Hepatocyte (in vitro differentiated cells): ENCODE data around the gene SALL4.

Experiments
- EZH2phosphoT487 ChIP-seq: fragments of 200-600 bp; sonication (generic); IDR thresholded peaks from one replicate; pipeline ENCODE4 v1.6.1; 2018; ENCODE audit warnings: antibody characterized with exemption, mild to moderate bottlenecking, low read depth, moderate library complexity; ENCODE audit not compliant: unreplicated experiment, severe bottlenecking
- TF ChIP-seq, protein P1 (sequence below): fragments of 200-600 bp; sonication (generic); IDR thresholded peaks from 2 replicates; pipeline ENCODE4 v1.5.1; 2016; ENCODE audit warnings: antibody characterized with exemption, mild to moderate bottlenecking; ENCODE audit not compliant: poor library complexity

DNA sequence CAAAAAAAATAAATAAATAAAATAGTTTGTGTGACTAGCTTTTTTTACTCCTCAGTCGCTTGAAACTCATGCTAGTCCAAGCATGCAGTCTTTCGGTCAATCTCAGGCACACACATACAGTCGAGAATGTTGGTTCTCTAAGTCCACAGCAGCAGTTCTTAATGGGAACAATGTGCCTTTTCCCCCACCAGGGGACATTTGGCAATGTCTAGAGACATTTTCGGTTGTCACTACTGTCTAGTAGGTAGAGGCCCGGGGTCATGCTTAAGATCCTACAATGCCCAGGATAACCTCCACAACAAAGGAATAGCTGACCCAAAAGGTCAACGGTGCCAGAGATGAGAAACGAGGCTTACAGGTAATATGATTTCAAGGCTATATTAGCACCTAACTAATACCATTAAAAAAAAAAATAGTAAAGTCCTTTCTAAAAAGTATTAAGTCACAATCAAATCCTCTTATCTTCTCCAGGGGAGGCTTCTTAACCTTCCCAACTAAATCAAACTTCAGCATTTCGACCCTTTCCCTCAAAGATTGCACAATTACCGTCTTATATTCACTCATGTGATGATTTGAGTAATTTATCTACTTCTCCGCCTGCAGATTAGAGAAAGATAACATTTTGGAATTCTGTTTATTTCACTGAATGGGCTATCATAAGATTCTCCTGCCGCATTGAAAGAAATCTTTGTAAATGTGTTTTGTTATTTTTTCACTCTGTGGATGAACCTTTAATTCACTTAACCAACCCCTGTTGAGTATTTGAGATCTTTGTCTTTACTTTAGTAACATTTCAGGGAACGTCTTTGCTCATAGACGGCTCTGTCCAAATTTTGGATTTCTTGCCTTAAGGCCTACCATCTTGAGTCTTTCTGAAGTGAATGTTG is 8.1 kb upstream of the SALL4 start:
- TF ChIP-seq, protein P1, sequence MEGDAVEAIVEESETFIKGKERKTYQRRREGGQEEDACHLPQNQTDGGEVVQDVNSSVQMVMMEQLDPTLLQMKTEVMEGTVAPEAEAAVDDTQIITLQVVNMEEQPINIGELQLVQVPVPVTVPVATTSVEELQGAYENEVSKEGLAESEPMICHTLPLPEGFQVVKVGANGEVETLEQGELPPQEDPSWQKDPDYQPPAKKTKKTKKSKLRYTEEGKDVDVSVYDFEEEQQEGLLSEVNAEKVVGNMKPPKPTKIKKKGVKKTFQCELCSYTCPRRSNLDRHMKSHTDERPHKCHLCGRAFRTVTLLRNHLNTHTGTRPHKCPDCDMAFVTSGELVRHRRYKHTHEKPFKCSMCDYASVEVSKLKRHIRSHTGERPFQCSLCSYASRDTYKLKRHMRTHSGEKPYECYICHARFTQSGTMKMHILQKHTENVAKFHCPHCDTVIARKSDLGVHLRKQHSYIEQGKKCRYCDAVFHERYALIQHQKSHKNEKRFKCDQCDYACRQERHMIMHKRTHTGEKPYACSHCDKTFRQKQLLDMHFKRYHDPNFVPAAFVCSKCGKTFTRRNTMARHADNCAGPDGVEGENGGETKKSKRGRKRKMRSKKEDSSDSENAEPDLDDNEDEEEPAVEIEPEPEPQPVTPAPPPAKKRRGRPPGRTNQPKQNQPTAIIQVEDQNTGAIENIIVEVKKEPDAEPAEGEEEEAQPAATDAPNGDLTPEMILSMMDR: no peak
- no peak for TF ChIP-seq EZH2phosphoT487
